HG03558 (cell line): ENCODE results near the gene MX2.
"Not testable (repeated sequence)": the region's sequence is repeated elsewhere in the genome, so short reads cannot be mapped to it uniquely, and the experiment has no call there.

Source experiments
- ATAC-seq: cut with Tn5 transposase; IDR thresholded peaks from one replicate; pipeline ENCODE4 v1.9.1; 2021; ENCODE audit warnings: moderate number of reproducible peaks; ENCODE audit not compliant: unreplicated experiment; ENCODE audit errors: extremely low read depth

The MX2 gene

GRCh38 chr21:41407541-41408460 lies 46.0 kb downstream of the MX2 start:
- no peak for ATAC-seq

DNA sequence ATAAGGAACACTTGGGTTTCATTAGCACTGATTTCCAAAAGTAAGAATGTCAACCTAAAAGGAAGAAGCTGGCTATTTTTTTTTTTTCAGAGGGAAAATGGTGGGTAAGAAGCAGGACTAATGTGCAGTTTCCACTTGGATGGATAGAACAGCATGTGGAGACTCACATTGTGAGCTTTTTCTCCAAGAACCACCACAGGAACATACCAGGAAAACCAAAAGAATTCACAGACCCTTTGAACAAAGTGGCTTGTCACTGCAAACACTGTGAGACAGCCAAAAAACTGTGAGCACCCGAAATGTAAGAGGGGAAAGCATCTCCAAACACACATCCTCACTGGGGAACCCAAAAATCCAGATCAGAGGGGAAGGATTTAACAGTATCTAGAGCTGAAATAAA lies 48.5 kb downstream of the MX2 start:
- no peak for ATAC-seq

DNA sequence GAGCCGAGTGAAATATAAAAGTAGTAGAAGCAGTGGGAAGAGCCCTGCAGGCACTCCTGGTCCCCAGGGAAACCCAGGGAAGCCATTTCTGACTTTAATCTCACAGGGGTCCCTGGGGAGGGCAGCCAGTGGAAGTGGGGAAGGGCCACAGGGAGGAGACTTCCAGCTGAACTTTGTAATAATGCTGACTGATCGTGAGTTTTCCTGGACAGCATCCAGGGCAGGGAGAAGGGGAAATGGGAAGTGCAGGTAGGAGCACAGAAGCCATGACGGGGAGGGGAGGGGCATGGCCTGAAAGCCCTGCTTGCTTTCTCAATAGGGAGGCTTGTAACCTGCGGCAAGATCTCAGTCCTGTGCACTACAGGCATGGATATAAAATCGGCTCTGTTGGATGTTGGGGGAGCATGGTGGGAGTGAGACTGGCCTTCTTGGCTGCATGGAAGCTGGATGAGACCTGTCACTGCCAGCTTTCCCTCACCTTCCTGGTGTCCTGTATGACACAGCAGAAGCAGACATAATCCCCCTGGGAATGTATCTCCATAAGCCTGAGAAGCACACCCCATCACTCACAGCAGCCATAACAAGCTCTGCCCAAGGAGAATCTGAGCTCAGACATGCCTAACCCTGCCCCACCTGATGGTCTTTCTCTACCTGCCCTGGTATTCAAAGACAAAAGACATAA lies 49.1 kb downstream of the MX2 start:
- no peak for ATAC-seq

DNA sequence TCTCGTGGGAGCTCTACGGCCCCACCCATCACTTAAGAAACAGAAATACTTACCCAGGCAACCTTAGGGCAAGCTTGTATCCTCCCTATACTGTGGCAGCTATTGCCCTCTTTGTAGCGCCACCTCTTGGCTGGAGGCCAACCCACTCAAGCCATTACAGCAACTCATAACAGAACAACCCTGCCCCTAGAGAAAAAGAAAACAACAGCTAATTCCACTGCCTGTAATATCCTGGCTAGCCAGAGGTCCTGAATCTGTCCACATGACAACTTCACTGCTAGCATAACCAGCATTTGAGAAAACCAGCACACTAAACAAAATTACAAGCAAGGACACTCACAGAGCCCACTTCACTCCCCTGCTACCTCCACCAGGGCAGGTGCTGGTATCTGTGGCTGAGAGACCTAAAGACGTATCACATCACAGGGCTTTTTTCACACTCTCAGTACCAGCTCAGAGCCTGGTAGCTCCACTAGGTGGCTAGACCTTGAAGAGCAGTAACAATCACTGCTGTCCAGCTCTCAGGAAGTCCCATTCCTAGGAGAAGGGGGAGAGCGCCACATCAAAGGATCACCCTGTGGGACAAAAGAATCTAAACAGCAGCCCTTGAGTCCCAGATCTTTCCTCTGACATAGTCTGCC lies 49.7 kb downstream of the MX2 start:
- ATAC-seq = no peak

- ATAC-seq = not testable (repeated sequence)
These were observed 55.7 kb downstream of the MX2 start for GRCh38 chr21:41417505-41417904.

DNA sequence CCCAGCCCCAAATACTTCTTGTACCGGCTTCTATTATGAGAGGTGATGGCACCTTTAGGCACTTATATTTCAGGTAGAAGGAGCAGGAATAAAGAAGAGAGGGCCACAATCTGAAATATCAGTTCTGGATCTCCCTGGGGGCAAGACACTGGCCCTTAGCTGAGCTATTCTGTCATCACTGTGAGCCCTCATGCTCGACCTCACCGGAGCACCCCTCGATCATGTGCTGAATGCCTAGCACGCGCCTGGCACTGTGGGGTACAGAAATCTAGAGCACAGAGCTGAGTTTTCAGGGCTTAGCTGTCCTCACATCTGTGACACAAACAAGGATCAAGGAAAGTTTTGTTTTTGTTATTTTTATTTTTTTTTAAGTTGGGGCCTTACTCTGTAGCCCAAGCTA lies 56.6 kb downstream of the MX2 start:
- no peak for ATAC-seq

DNA sequence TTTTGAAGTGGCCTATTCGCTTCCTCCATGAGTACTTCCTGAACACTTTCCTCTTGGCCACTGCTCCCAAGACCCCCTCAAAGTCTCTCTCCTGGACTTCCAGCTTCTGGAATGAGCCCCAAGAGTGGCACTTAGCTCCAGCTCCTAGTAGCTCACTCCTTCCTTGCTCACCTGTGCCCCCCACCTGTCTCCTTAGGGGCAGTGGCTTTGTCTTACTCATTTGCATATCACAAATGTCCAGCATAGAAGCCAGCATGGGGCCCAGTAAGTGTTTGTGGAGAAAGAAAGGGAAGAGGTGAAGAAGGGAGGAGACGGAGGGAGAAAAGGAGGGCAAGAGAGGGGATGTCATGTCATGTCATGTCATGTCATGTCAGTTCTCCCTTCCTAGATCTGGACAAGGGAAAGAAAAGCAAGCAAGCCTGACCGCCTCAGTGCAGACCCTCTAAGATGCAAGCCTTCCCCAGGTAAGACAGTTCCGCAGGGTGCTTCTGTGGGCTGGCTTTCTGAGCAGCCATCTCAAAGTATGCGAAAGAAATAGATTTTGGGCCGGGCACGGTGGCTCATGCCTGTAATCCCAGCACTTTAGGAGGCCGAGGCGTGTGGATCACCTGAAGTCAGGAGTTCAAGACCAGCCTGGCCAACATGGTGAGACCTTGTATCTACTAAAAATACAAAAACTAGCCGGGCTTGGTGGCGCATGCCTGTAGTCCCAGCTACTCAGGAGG lies 57.3 kb downstream of the MX2 start:
- no peak for ATAC-seq

DNA sequence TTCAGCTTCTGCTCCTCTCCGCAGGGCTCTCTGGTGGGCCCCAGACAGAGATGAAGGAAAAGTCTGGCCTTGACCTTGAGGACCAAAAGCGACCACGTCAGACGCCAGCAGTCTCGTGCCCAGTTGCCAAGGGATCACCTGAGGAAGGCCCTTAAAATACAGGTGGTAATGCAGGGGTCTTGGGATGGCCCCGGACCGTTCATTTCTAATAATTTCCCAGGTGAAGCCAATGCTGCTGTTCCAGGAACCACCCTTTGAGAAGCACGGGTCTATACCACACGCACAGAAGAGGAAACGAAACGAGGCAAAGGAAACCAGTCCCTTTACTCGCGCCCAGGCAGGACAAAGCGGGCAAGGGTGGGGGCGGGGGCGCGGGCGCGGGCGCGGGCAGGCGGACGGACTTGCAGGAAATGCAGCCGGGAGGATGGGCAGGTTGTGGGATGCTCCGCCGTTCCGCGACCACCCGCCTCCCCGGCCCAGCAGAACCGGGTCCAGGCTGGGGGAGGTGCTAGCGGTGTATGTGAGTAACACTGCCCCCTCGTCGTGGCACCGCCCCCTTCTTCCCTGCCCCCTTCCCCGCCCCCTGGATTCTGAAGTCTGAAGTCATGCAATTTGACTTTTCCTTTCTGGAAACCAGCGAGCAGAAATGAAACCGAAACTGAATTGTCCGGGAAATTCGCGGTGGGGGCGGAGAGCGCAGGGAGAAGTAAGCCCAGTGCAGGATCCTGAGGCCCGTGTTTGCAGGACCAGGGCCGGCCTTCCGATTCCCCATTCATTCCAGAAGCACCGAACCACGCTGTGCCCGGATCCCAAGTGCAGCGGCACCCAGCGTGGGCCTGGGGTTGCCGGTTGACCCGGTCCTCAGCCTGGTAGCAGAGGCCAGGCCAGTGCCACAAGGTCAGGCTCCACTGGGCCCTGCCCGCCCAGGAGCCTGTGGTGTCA lies 58.4 kb downstream of the MX2 start:
- ATAC-seq = no peak

DNA sequence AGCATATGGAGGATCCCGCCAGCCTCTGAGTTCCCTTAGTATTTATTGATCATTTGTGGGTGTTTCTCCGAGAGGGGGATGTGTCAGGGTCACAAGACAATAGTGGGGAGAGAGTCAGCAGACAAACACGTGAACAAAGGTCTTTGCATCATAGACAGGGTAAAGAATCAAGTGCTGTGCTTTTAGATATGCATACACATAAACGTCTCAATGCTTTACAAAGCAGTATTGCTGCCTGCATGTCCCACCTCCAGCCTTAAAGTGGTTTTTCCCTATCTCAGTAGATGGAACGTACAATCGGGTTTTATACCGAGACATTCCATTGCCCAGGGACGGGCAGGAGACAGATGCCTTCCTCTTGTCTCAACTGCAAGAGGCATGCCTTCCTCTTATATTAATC lies 59.2 kb downstream of the MX2 start:
- not testable (repeated sequence) for ATAC-seq

- no peak for ATAC-seq
These were observed 60.9 kb downstream of the MX2 start for GRCh38 chr21:41422546-41423304.

- not testable (repeated sequence) for ATAC-seq
These were observed 61.4 kb downstream of the MX2 start for GRCh38 chr21:41423305-41423636.

DNA sequence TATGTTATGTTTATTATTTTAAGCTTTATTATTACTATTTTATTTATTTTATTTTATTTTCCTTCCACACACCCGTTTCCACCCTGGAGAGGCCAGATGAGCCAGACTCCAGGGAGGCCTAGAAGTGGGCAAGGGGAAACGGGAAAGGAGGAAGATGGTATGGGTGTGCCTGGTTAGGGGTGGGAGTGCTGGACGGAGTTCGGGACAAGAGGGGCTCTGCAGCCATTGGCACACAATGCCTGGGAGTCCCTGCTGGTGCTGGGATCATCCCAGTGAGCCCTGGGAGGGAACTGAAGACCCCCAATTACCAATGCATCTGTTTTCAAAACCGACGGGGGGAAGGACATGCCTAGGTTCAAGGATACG lies 63.7 kb downstream of the MX2 start:
- ATAC-seq = no peak

DNA sequence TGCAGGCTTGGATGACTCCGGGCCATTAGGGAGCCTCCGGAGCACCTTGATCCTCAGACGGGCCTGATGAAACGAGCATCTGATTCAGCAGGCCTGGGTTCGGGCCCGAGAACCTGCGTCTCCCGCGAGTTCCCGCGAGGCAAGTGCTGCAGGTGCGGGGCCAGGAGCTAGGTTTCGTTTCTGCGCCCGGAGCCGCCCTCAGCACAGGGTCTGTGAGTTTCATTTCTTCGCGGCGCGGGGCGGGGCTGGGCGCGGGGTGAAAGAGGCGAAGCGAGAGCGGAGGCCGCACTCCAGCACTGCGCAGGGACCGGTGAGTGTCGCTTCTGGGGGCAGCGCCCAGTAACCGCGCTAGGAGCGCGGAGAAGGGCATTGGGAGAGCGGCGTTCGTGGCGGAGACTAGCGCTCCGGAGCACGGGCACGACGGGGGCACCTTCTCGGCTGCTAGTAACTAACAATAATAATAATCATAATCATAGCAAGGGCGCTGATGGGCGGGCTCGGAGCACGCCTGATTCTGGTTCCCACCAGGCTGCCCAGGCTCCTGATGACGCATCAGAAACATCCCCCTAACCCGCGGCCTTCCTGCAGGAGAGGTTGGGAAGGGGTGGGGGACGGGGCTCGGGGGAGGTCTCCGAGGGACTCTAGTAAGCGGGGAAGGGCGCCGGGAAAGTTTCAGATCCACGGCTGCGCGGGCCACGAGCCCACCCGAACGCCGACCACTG lies 64.3 kb downstream of the MX2 start, which contains the start of gene MX1:
MX1 (plus strand) TSS at position 286 of the 722 bp plus-strand sequence. CDS start 5,832 bp downstream, outside the sequence.
- ATAC-seq = no peak

- ATAC-seq = no peak
These were observed 65.0 kb downstream of the MX2 start for GRCh38 chr21:41426676-41427404.

GRCh38 chr21:41427556-41427955 lies 65.7 kb downstream of the MX2 start:
- ATAC-seq = no peak

- no peak for ATAC-seq
These were observed 66.5 kb downstream of the MX2 start for GRCh38 chr21:41428311-41428710.

DNA sequence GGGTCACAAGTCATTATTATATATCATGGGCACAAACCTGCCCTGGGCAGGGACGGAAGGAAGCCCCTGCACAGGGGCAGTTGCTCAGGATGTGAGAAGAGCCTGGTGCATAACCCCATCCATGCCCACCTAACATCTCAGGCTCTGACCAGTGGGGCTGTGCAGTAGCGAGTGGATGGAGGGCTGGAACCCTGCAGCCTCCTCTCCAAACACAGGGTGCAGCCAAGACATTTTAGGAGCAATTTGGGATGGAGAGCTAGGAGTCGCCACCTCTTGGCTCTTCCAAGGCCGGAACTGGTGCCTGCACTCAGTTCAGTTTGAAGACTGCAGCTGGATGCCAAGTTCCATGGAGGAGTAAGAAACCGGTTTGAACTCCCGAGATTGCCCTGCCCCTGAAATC lies 67.0 kb downstream of the MX2 start:
- ATAC-seq = no peak
